ENCODE data around the gene LIMS2.

DNA sequence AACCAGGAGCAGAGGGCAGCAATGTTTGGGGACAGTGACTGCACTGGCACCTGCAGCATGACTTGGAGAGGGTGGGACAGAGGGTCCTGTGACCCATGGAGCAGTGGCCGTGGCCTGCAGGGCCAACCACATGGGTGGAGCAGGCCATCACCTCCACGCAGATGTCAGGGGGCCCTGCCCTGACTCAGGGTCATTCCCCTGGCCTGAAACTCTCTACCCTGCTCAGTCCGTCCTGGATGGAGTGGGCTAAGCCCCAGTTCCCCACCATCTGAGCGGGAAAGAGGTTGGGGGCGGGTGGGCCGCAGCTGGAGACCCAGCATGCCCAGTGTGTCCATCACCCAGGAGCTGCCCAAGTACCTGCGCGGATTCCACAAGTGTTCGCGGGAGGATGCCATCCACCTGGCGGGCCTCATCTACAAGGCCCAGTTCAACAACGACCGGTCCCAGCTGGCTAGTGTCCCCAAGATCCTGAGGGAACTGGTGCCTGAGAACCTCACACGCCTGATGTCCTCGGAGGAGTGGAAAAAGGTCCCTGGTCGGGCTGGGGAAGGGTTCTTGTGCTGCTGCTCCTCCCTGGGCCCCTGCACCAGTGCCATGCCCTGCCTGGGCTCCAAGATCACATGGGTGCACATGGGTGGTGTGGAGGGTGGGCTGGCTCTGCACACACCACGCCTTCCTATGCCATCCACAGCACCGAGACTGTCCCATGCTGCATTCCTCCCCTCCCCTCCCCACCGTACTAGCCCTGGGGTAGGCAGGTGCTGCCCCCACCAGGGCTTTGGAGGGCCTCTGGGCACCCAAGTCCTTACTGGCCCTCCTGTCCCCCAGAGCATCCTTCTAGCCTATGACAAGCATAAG, 39.7 kb downstream of the LIMS2 start:
- TF ChIP-seq CTCF (IDR thresholded peaks at IDR 0.05) = no peak
- no peak for TF ChIP-seq EP300 (IDR thresholded peaks at IDR 0.05)
- no peak for TF ChIP-seq POLR2A (IDR thresholded peaks at IDR 0.05)
- TF ChIP-seq POLR2AphosphoS5 (IDR thresholded peaks at IDR 0.05) = no peak

All from upper lobe of left lung (tissue), 4 donors.